T1000 (cell line): Measurements from ENCODE around the gene EVA1C.
A peak's percentile ranks its signal among the peaks of the same experiment; 100 is the strongest.
"Not testable (repeated sequence)": the region's sequence is repeated elsewhere in the genome, so short reads cannot be mapped to it uniquely, and the experiment has no call there.

ENCODE experiments used
- DNase-seq: peaks from one replicate; lab custom pipeline; 2025; ENCODE audit warnings: mixed read lengths; lab: John Stamatoyannopoulos, UW

The EVA1C gene

GRCh38 chr21:32462564-32462963 lies 50.1 kb downstream of the EVA1C start:
- DNase-seq: not testable (repeated sequence)

GRCh38 chr21:32463367-32463766 lies 50.9 kb downstream of the EVA1C start:
- peak; percentile 55 for DNase-seq

GRCh38 chr21:32463889-32464300 lies 51.4 kb downstream of the EVA1C start:
- peak; percentile 49 for DNase-seq

- no peak for DNase-seq
These were observed 54.8 kb downstream of the EVA1C start for GRCh38 chr21:32467291-32467690.

GRCh38 chr21:32468681-32469111 lies 56.2 kb downstream of the EVA1C start:
- no peak for DNase-seq

- DNase-seq: no peak
These were observed 57.1 kb downstream of the EVA1C start for GRCh38 chr21:32469628-32470027.

GRCh38 chr21:32470206-32470605 lies 57.7 kb downstream of the EVA1C start:
- DNase-seq: no peak

- DNase-seq: no peak
These were observed 60.6 kb downstream of the EVA1C start for GRCh38 chr21:32472890-32473765.

GRCh38 chr21:32474179-32475059 lies 61.9 kb downstream of the EVA1C start:
- no peak for DNase-seq

GRCh38 chr21:32475162-32475812 lies 62.8 kb downstream of the EVA1C start:
- DNase-seq: no peak

GRCh38 chr21:32476661-32477423 lies 64.3 kb downstream of the EVA1C start:
- no peak for DNase-seq

- DNase-seq: no peak
These were observed 64.9 kb downstream of the EVA1C start for GRCh38 chr21:32477424-32477745.

- DNase-seq: no peak
These were observed 69.4 kb downstream of the EVA1C start for GRCh38 chr21:32481875-32482408.

- no peak for DNase-seq
These were observed 70.2 kb downstream of the EVA1C start for GRCh38 chr21:32482565-32483292.

GRCh38 chr21:32483293-32483595 lies 70.7 kb downstream of the EVA1C start:
- no peak for DNase-seq

GRCh38 chr21:32484706-32485380 lies 72.3 kb downstream of the EVA1C start:
- no peak for DNase-seq

- DNase-seq: no peak
These were observed 79.9 kb downstream of the EVA1C start for GRCh38 chr21:32492376-32492775.

GRCh38 chr21:32494934-32495709 lies 82.6 kb downstream of the EVA1C start:
- DNase-seq: peak; percentile 34

- DNase-seq: no peak
These were observed 84.1 kb downstream of the EVA1C start for GRCh38 chr21:32496568-32496967.
